WTC11 (cell line): ENCODE measurements around the gene TMEM59L.

Source experiments
- CREM ChIP-seq: sonication (generic); formaldehyde crosslinking; IDR thresholded peaks from 2 replicates; pipeline ENCODE4 v1.8.1; 2022; ENCODE audit warnings: mild to moderate bottlenecking, missing genetic modification reagents, moderate library complexity
- GTF2I ChIP-seq: fragments of 250-450 bp; sonication (Bioruptor Pico); conservative IDR thresholded peaks from 2 replicates; pipeline ENCODE4 v1.4.0; 2021; ENCODE audit warnings: mild to moderate bottlenecking
- IRF2 ChIP-seq: sonication (generic); formaldehyde crosslinking; IDR thresholded peaks from 2 replicates; pipeline ENCODE4 v1.8.0; 2022; ENCODE audit warnings: low read depth, missing genetic modification reagents, borderline replicate concordance
- JAZF1 ChIP-seq: fragments of 250-450 bp; sonication (Bioruptor Pico); IDR thresholded peaks from 2 replicates; pipeline ENCODE4 v1.9.0; 2021; ENCODE audit warnings: moderate library complexity, mild to moderate bottlenecking, inconsistent platforms
- NFE2L1 ChIP-seq: sonication (generic); formaldehyde crosslinking; IDR thresholded peaks from 2 replicates; pipeline ENCODE4 v1.8.1; 2023; ENCODE audit warnings: missing genetic modification reagents
- TEAD4 ChIP-seq: sonication (generic); formaldehyde crosslinking; IDR thresholded peaks from 2 replicates; pipeline ENCODE4 v1.8.0; 2022; ENCODE audit warnings: mild to moderate bottlenecking, missing genetic modification reagents
- ZNF138 ChIP-seq: sonication (generic); formaldehyde crosslinking; conservative IDR thresholded peaks from 2 replicates; pipeline ENCODE4 v1.8.1; 2022; ENCODE audit warnings: mild to moderate bottlenecking, moderate library complexity, missing genetic modification reagents
- ZNF232 ChIP-seq: sonication (generic); formaldehyde crosslinking; IDR thresholded peaks from 2 replicates; pipeline ENCODE4 v1.8.0; 2022; ENCODE audit warnings: mild to moderate bottlenecking, missing genetic modification reagents
- TF ChIP-seq, protein P1 (sequence below): fragments of 200-600 bp; IDR thresholded peaks from 2 replicates; pipeline ENCODE4 v1.8.0; 2022; ENCODE audit warnings: antibody characterized with exemption

DNA sequence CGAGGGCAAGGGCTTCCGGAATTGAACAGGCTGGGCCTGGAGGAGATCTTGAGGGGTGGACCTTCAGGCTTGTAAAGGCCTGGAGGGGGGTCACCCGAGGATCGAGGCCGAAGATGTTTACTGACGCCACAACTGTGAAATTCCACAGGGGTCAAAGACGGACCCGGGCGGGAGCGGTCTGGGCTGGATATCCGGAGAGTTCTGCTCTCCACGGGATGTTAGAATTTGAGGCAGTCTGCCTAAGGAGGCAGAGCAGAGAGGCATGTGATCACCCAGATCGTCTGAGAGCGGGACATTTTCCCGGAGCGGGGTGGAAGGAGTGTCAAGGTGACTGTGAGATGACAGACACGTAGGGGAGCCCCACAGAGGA, 37.3 kb downstream of the TMEM59L start:
- TF ChIP-seq, protein P1, sequence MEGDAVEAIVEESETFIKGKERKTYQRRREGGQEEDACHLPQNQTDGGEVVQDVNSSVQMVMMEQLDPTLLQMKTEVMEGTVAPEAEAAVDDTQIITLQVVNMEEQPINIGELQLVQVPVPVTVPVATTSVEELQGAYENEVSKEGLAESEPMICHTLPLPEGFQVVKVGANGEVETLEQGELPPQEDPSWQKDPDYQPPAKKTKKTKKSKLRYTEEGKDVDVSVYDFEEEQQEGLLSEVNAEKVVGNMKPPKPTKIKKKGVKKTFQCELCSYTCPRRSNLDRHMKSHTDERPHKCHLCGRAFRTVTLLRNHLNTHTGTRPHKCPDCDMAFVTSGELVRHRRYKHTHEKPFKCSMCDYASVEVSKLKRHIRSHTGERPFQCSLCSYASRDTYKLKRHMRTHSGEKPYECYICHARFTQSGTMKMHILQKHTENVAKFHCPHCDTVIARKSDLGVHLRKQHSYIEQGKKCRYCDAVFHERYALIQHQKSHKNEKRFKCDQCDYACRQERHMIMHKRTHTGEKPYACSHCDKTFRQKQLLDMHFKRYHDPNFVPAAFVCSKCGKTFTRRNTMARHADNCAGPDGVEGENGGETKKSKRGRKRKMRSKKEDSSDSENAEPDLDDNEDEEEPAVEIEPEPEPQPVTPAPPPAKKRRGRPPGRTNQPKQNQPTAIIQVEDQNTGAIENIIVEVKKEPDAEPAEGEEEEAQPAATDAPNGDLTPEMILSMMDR, result no peak
- no peak for TF ChIP-seq JAZF1 (CRISPR knock-in tag)
- no peak for TF ChIP-seq GTF2I (CRISPR knock-in tag)
- no peak for TF ChIP-seq CREM (CRISPR knock-in tag)
- no peak for TF ChIP-seq IRF2
- TF ChIP-seq ZNF138, result no peak
- no peak for TF ChIP-seq ZNF232 (CRISPR knock-in tag)
- no peak for TF ChIP-seq NFE2L1 (CRISPR knock-in tag)
- TF ChIP-seq TEAD4 (CRISPR knock-in tag), result no peak
